BLaER1 (cell line): Measurements from ENCODE around the gene GPR183.

Experiments
- H3K27ac ChIP-seq: shearing (Covaris generic); formaldehyde crosslinking; 2 replicates; pipeline ENCODE4 v1.8.1; 2022
- H3K27me3 ChIP-seq: shearing (Covaris generic); formaldehyde crosslinking; 2 replicates; pipeline ENCODE4 v1.8.1; 2022
- H3K36me3 ChIP-seq: shearing (Covaris generic); formaldehyde crosslinking; 2 replicates; pipeline ENCODE4 v1.8.1; 2022
- H3K4me1 ChIP-seq: shearing (Covaris generic); formaldehyde crosslinking; 2 replicates; pipeline ENCODE4 v1.8.1; 2022
- H3K4me2 ChIP-seq: shearing (Covaris generic); formaldehyde crosslinking; 2 replicates; pipeline ENCODE4 v1.8.1; 2022
- H3K4me3 ChIP-seq: shearing (Covaris generic); formaldehyde crosslinking; 2 replicates; pipeline ENCODE4 v1.8.1; 2022
- H3K9ac ChIP-seq: shearing (Covaris generic); formaldehyde crosslinking; 2 replicates; pipeline ENCODE4 v1.8.1; 2022
- H3K9me3 ChIP-seq: shearing (Covaris generic); formaldehyde crosslinking; 2 replicates; pipeline ENCODE4 v1.8.1; 2022
- H4K20me1 ChIP-seq: shearing (Covaris generic); formaldehyde crosslinking; 2 replicates; pipeline ENCODE4 v1.8.1; 2022
- Cebpa-rat ChIP-seq: shearing (Covaris generic); IDR thresholded peaks from 2 replicates; pipeline ENCODE4 v1.8.1; 2022

GPR183 gene

DNA sequence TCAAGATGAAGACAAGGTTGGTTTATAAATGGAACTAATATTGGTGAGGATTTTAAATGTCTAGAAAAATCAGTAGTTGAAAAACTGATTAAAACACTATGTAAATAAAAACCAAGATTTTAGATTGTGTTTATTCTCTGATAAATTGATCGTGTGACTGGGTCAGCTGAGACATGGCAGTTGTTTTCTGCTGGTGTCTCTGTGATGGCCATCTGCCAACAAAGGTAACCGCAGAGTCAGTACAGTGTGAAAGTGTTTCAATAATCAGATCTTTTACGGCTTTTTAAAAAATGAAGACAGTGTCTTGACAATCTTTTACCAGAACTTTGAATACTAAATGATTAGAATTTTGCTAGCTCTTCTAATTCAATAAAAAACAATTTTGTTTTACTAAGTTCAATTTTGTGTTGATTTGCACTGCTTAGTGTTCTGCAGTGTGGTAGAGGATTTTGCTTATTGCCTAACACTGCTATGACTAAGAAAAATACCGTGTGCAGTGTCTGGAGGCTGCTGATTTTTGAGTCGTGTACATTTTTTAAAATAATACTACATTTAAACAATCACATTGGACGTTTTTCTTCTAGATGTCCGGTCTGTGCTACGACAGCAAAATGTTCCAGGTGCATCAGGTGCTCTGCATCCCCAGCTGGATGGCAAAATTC, 32.7 kb upstream of the GPR183 start:
- no peaks in the 10 kb centered on the region for H3K9me3 ChIP-seq
- TF ChIP-seq Cebpa-rat, result no peak
- H3K9ac ChIP-seq, result no peak overlapping the region
- H3K36me3 ChIP-seq, result peaks cover 66% of the 10 kb centered on the region
- H3K27ac ChIP-seq, result no peak overlapping the region
- no peaks in the 10 kb centered on the region for H3K27me3 ChIP-seq
- peaks cover 47% of the 10 kb centered on the region for H4K20me1 ChIP-seq
- no peak overlapping the region for H3K4me3 ChIP-seq
- peaks cover 13% of the 10 kb centered on the region for H3K4me1 ChIP-seq
- H3K4me2 ChIP-seq, result no peak overlapping the region

- no peak for TF ChIP-seq Cebpa-rat
- H3K36me3 ChIP-seq, result peaks cover 60% of the 10 kb centered on the region
- H3K27ac ChIP-seq, result no peak overlapping the region
- no peak overlapping the region for H3K9ac ChIP-seq
- H3K4me2 ChIP-seq, result no peak overlapping the region
- no peak overlapping the region for H3K4me3 ChIP-seq
- no peaks in the 10 kb centered on the region for H3K9me3 ChIP-seq
- peaks cover 49% of the 10 kb centered on the region for H4K20me1 ChIP-seq
- no peaks in the 10 kb centered on the region for H3K27me3 ChIP-seq
- H3K4me1 ChIP-seq, result peaks cover 19% of the 10 kb centered on the region
These were observed 32.1 kb upstream of the GPR183 start for GRCh38 chr13:99339230-99339721.

DNA sequence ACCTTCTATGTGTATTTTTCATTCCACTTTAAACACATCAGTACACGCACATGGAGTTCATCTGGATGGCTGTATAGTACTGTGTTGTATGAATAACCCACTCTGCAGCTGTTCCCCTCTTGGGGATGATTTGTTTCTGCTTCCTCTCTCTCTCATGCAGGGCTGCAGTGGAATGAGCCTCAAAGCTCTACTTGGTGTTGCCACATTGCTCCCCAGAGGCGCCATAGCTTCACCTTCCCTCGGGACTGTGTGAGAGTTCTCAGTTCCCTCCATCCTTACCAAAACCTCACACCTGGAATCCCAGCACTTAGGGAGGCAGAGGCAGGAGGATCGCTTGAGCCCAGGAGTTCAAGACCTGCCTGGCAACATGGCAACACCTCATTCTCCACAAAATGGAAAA, 28.4 kb upstream of the GPR183 start:
- peak; percentile 68; the same call in 1 of the 2 replicates for TF ChIP-seq Cebpa-rat
- H3K4me1 ChIP-seq, result peaks cover 41% of the 10 kb centered on the region

GRCh38 chr13:99335087-99335486, 27.9 kb upstream of the GPR183 start:
- Histone ChIP-seq H3K27ac (no peak overlapping the region), H3K27me3 (no peaks in the 10 kb centered on the region), H3K4me2 (peak overlapping the region; percentile 52), H3K36me3 (peaks cover 40% of the 10 kb centered on the region), H3K9ac (no peak overlapping the region), H3K9me3 (no peaks in the 10 kb centered on the region), H4K20me1 (peaks cover 51% of the 10 kb centered on the region), H3K4me1 (peaks cover 41% of the 10 kb centered on the region), H3K4me3 (no peak overlapping the region)
- TF ChIP-seq Cebpa-rat, result no peak

More for the DNA sequence above, 28.4 kb upstream of the GPR183 start:
- Histone ChIP-seq H3K9ac (no peak overlapping the region), H3K27me3 (no peaks in the 10 kb centered on the region), H4K20me1 (peaks cover 51% of the 10 kb centered on the region), H3K27ac (no peak overlapping the region), H3K9me3 (no peaks in the 10 kb centered on the region), H3K4me3 (no peak overlapping the region), H3K36me3 (peaks cover 42% of the 10 kb centered on the region), H3K4me2 (peak overlapping the region; percentile 52)

DNA sequence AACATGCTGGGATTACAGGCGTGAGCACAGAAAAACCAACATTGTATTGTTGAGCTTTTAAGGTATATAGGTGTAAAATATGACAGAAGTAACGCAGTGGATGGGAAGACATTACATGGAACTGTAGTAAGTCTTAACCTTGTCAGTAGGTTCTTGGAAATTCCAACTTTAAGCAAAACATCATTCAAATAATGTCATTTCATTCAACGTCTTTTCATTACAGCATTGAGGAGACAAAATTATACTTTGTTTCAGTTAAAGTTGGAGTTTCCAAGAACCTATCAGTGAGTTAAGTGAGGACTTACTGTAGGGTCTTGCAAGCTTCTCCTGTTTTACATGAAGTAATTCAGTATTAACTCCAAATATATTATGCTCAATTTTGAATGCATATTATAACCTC, 27.0 kb upstream of the GPR183 start:
- TF ChIP-seq Cebpa-rat, result no peak
- Histone ChIP-seq H3K9ac (no peak overlapping the region), H3K4me3 (no peak overlapping the region), H3K4me2 (peak overlapping the region; percentile 52; the same call in 1 of the 2 replicates), H3K27ac (no peak overlapping the region), H3K27me3 (no peaks in the 10 kb centered on the region), H3K9me3 (no peaks in the 10 kb centered on the region), H3K36me3 (peaks cover 42% of the 10 kb centered on the region), H4K20me1 (peaks cover 50% of the 10 kb centered on the region), H3K4me1 (peaks cover 41% of the 10 kb centered on the region)

- Histone ChIP-seq H3K27me3 (no peaks in the 10 kb centered on the region), H3K9me3 (no peaks in the 10 kb centered on the region), H3K36me3 (peaks cover 45% of the 10 kb centered on the region), H4K20me1 (peaks cover 42% of the 10 kb centered on the region), H3K9ac (no peak overlapping the region), H3K4me3 (no peak overlapping the region), H3K4me1 (peaks cover 41% of the 10 kb centered on the region), H3K27ac (no peak overlapping the region), H3K4me2 (no peak overlapping the region)
- TF ChIP-seq Cebpa-rat, result no peak
These were observed 25.3 kb upstream of the GPR183 start for GRCh38 chr13:99332456-99332855.

DNA sequence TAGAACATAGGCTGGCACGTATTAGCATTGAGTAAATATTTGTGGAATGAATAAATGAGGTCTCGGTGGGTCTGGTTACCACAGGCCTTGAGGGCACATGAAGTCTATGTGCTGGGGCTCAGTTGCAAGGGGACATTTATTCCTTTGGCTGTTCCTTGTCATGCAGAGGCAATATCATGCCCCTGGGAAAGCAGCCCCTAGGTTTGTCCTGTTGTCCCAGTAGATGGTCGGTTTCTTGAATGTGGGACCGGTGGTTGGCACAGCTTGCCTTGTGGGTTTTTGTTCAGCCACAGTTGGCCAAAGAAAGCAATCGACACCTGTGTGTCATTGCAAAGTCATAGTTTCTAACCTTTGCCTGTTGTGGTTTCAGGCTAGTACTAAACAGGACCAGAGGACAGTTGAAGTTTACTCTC, 24.7 kb upstream of the GPR183 start:
- Histone ChIP-seq H3K4me2 (peak overlapping the region; percentile 28; the same call in 1 of the 2 replicates), H4K20me1 (peaks cover 41% of the 10 kb centered on the region), H3K9ac (no peak overlapping the region), H3K36me3 (peaks cover 50% of the 10 kb centered on the region), H3K27me3 (no peaks in the 10 kb centered on the region), H3K9me3 (no peaks in the 10 kb centered on the region), H3K4me3 (no peak overlapping the region), H3K27ac (no peak overlapping the region), H3K4me1 (peaks cover 41% of the 10 kb centered on the region)
- TF ChIP-seq Cebpa-rat, result no peak

DNA sequence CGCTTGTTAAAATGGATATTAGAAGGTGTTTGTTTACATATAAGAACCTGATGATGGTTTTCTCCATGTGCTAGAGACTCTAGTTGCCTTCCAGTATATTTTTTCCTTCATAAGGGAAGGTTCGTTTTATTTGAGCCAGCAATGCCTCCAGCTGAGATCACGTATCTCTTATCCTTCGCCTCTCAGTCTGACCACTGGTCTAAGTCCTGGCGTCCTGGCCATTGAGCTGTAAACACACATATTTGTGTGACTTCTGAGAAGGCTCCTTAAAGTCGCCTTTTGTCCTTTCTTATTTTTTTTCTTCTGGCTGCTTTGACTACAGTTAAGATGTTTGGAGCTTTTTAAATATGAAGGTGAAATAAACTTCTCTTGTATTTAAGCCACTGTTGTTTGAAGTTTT, 23.7 kb upstream of the GPR183 start:
- Histone ChIP-seq H3K4me2 (no peak overlapping the region), H3K36me3 (peaks cover 57% of the 10 kb centered on the region), H3K4me1 (peaks cover 40% of the 10 kb centered on the region), H3K9me3 (no peaks in the 10 kb centered on the region), H3K9ac (no peak overlapping the region), H3K27ac (no peak overlapping the region), H3K27me3 (no peaks in the 10 kb centered on the region), H3K4me3 (no peak overlapping the region), H4K20me1 (peaks cover 33% of the 10 kb centered on the region)
- no peak for TF ChIP-seq Cebpa-rat

- no peak overlapping the region for H3K27ac ChIP-seq
- TF ChIP-seq Cebpa-rat, result no peak
- H3K9ac ChIP-seq, result no peak overlapping the region
- no peak overlapping the region for H3K4me2 ChIP-seq
- peaks cover 25% of the 10 kb centered on the region; the same call in 1 of the 2 replicates for H4K20me1 ChIP-seq
- peaks cover 72% of the 10 kb centered on the region for H3K36me3 ChIP-seq
- no peaks in the 10 kb centered on the region for H3K27me3 ChIP-seq
- peaks cover 30% of the 10 kb centered on the region for H3K4me1 ChIP-seq
- H3K9me3 ChIP-seq, result no peaks in the 10 kb centered on the region
- no peak overlapping the region for H3K4me3 ChIP-seq
These were observed 22.3 kb upstream of the GPR183 start for GRCh38 chr13:99329477-99329876.

GRCh38 chr13:99327761-99328160, 20.6 kb upstream of the GPR183 start:
- Histone ChIP-seq H3K9me3 (no peaks in the 10 kb centered on the region), H3K9ac (no peak overlapping the region), H4K20me1 (peaks cover 25% of the 10 kb centered on the region; the same call in 1 of the 2 replicates), H3K4me1 (peaks cover 23% of the 10 kb centered on the region; the same call in 1 of the 2 replicates), H3K36me3 (peaks cover 88% of the 10 kb centered on the region), H3K27me3 (no peaks in the 10 kb centered on the region), H3K4me3 (no peak overlapping the region), H3K27ac (no peak overlapping the region), H3K4me2 (no peak overlapping the region)
- no peak for TF ChIP-seq Cebpa-rat
